HG03558 (cell line): Measurements from ENCODE around the gene CPNE9.

Experiments used
- ATAC-seq: cut with Tn5 transposase; IDR thresholded peaks from one replicate; pipeline ENCODE4 v1.9.1; 2021; ENCODE audit warnings: moderate number of reproducible peaks; ENCODE audit not compliant: unreplicated experiment; ENCODE audit errors: extremely low read depth

CPNE9 gene

GRCh38 chr3:9703736-9704346 is at the start of gene CPNE9:
Gene CPNE9, plus strand, starts transcription at chr3:9703833. Its CDS starts 164 bp downstream, at chr3:9703997.
- no peak for ATAC-seq

- ATAC-seq = no peak
Measured at GRCh38 chr3:9659849-9660248, 43.8 kb upstream of the CPNE9 start.

- ATAC-seq = no peak
Measured at GRCh38 chr3:9660972-9661371, 42.7 kb upstream of the CPNE9 start.

GRCh38 chr3:9664119-9664751 is 39.4 kb upstream of the CPNE9 start:
- no peak for ATAC-seq

GRCh38 chr3:9666704-9667445 is 36.8 kb upstream of the CPNE9 start:
- no peak for ATAC-seq

- ATAC-seq = no peak
Measured at GRCh38 chr3:9669277-9669676, 34.4 kb upstream of the CPNE9 start.

GRCh38 chr3:9669720-9670432 is 33.8 kb upstream of the CPNE9 start:
- no peak for ATAC-seq

- no peak for ATAC-seq
Measured at GRCh38 chr3:9673082-9673481, 30.6 kb upstream of the CPNE9 start.

- ATAC-seq = no peak
Measured at GRCh38 chr3:9673752-9674151, 29.9 kb upstream of the CPNE9 start.

GRCh38 chr3:9675736-9676290 is 27.8 kb upstream of the CPNE9 start:
- ATAC-seq = no peak

- no peak for ATAC-seq
Measured at GRCh38 chr3:9676785-9677184, 26.8 kb upstream of the CPNE9 start.

GRCh38 chr3:9678493-9678892 is 25.1 kb upstream of the CPNE9 start:
- no peak for ATAC-seq

- ATAC-seq = no peak
Measured at GRCh38 chr3:9679476-9680080, 24.1 kb upstream of the CPNE9 start.

GRCh38 chr3:9681011-9681722 is 22.5 kb upstream of the CPNE9 start:
- ATAC-seq = no peak

- no peak for ATAC-seq
Measured at GRCh38 chr3:9681723-9682081, 21.9 kb upstream of the CPNE9 start.

- ATAC-seq = no peak
Measured at GRCh38 chr3:9682096-9682495, 21.5 kb upstream of the CPNE9 start.

GRCh38 chr3:9683426-9683825 is 20.2 kb upstream of the CPNE9 start:
- no peak for ATAC-seq

GRCh38 chr3:9685216-9686049 is 18.2 kb upstream of the CPNE9 start:
- ATAC-seq = no peak

GRCh38 chr3:9686050-9686550 is 17.5 kb upstream of the CPNE9 start:
- no peak for ATAC-seq
